HepG2 (cell line): ENCODE results near the gene COX7A1.

ENCODE experiments used
- ATF3 ChIP-seq: sonication (generic); formaldehyde crosslinking; IDR thresholded peaks from 2 replicates; pipeline ENCODE4 v1.4.0; 2020; ENCODE audit warnings: missing genetic modification reagents
- CREB1 ChIP-seq, 2 experiments: fragments of 450-650 bp in 1 of 2; IDR thresholded peaks; 2 replicates each; pipeline ENCODE4 v1.6.1; 2016 to 2017; ENCODE audit warnings: control low read depth in 1 of 2, mild to moderate bottlenecking in 1 of 2, missing compliant biosample characterization in 1 of 2, missing genetic modification characterization in 1 of 2
- ESRRA ChIP-seq: sonication (generic); formaldehyde crosslinking; IDR thresholded peaks from 2 replicates; pipeline ENCODE4 v1.5.1; 2020; ENCODE audit warnings: mild to moderate bottlenecking, low read depth, missing genetic modification reagents
- GTF2F1 ChIP-seq: fragments of 150-350 bp; IDR thresholded peaks from 2 replicates; pipeline ENCODE4 v1.6.1; 2014; ENCODE audit warnings: low read length
- HMG20A ChIP-seq: IDR thresholded peaks from 2 replicates; pipeline ENCODE4 v1.6.1; 2016; ENCODE audit warnings: borderline replicate concordance
- POLR2G ChIP-seq: fragments of 200-400 bp; formaldehyde crosslinking; IDR thresholded peaks from 2 replicates; pipeline ENCODE4 v1.6.1; 2018; ENCODE audit warnings: mild to moderate bottlenecking, low read depth, low read length, moderate library complexity
- RAD21 ChIP-seq: fragments of 450-650 bp; formaldehyde crosslinking; IDR thresholded peaks from 2 replicates; pipeline ENCODE4 v1.5.0; 2020; ENCODE audit warnings: mild to moderate bottlenecking
- SP1 ChIP-seq, 2 experiments: fragments of 450-650 bp in 1 of 2; sonication (generic) in 1 of 2; formaldehyde crosslinking in 1 of 2; IDR thresholded peaks; 2 replicates each; pipeline versions ENCODE4 v1.4.0 to v1.6.1; 2016 to 2020; ENCODE audit warnings: missing genetic modification reagents in 1 of 2
- ZBTB7A ChIP-seq: sonication (generic); formaldehyde crosslinking; IDR thresholded peaks from 2 replicates; pipeline ENCODE4 v1.8.0; 2022; ENCODE audit warnings: mild to moderate bottlenecking, missing genetic modification reagents
- ZBTB8A ChIP-seq: sonication (generic); formaldehyde crosslinking; IDR thresholded peaks from 2 replicates; pipeline ENCODE4 v1.4.0; 2020; ENCODE audit warnings: mild to moderate bottlenecking, low read depth, missing genetic modification reagents, borderline replicate concordance

GRCh38 chr19:36142496-36142895, 9.8 kb downstream of the COX7A1 start:
- TF ChIP-seq RAD21 (no peak), GTF2F1 (no peak), CREB1 (IDR thresholded peaks at IDR 0.05) (no peak), CREB1 (CRISPR knock-in tag; IDR thresholded peaks at IDR 0.05) (no peak), ZBTB8A (CRISPR knock-in tag) (no peak), POLR2G (no peak), ATF3 (CRISPR knock-in tag) (no peak), ZBTB7A (no peak), HMG20A (no peak), ESRRA (no peak), SP1 (IDR thresholded peaks at IDR 0.05) (no peak), SP1 (CRISPR knock-in tag; IDR thresholded peaks at IDR 0.05) (no peak)
